Stimulated activated naive CD4-positive, alpha-beta T cell (primary cell): ENCODE results near the gene PLEKHG5.

ENCODE experiments used
- DNase-seq, 6 experiments: peaks; one replicate each; lab custom pipeline; 2025; lab: John Stamatoyannopoulos, UW

PLEKHG5 gene

GRCh38 chr1:6509220-6509918 lies 17.9 kb upstream of the PLEKHG5 start:
- no peak for DNase-seq

GRCh38 chr1:6508816-6509189 lies 17.3 kb upstream of the PLEKHG5 start:
- no peak for DNase-seq

- DNase-seq: no peak
Observed at GRCh38 chr1:6508154-6508815, 16.8 kb upstream of the PLEKHG5 start.

- DNase-seq: no peak
Observed at GRCh38 chr1:6507461-6507911, 16.0 kb upstream of the PLEKHG5 start.

- no peak for DNase-seq
Observed at GRCh38 chr1:6507037-6507428, 15.6 kb upstream of the PLEKHG5 start.

GRCh38 chr1:6506210-6507036 lies 15.0 kb upstream of the PLEKHG5 start:
- no peak for DNase-seq

GRCh38 chr1:6505367-6506209 lies 14.1 kb upstream of the PLEKHG5 start:
- no peak for DNase-seq

- DNase-seq: no peak
Observed at GRCh38 chr1:6504887-6505286, 13.4 kb upstream of the PLEKHG5 start.

GRCh38 chr1:6503884-6504602 lies 12.6 kb upstream of the PLEKHG5 start:
- no peak for DNase-seq

GRCh38 chr1:6502000-6502891 lies 10.8 kb upstream of the PLEKHG5 start:
- DNase-seq: no peak

- DNase-seq: no peak
Observed at GRCh38 chr1:6501279-6501813, 9.9 kb upstream of the PLEKHG5 start.

GRCh38 chr1:6500544-6501278 lies 9.2 kb upstream of the PLEKHG5 start:
- no peak for DNase-seq

- DNase-seq: no peak
Observed at GRCh38 chr1:6499296-6499695, 7.8 kb upstream of the PLEKHG5 start.

GRCh38 chr1:6498576-6499111 lies 7.2 kb upstream of the PLEKHG5 start:
- no peak for DNase-seq

GRCh38 chr1:6497867-6498575 lies 6.6 kb upstream of the PLEKHG5 start:
- no peak for DNase-seq

GRCh38 chr1:6497215-6497866 lies 5.9 kb upstream of the PLEKHG5 start:
- DNase-seq: peak; percentile 23 to 65 (median 52)

GRCh38 chr1:6496890-6497214 lies 5.4 kb upstream of the PLEKHG5 start:
- no peak for DNase-seq

GRCh38 chr1:6496365-6496721 lies 4.9 kb upstream of the PLEKHG5 start:
- no peak for DNase-seq
